H1 (cell line): ENCODE results near the gene ZNF786. TPM values are rescaled to one million over a fixed set of nuclear protein-coding genes. Genes with fewer than 3 reads are reported as not detected.

ENCODE experiments used
- CHD7 ChIP-seq: fragments of 300-600 bp; sonication (generic); IDR thresholded peaks from 2 replicates; pipeline ENCODE4 v1.7.1; 2012; ENCODE audit warnings: low read length, moderate library complexity, mild to moderate bottlenecking, inconsistent platforms; ENCODE audit not compliant: insufficient replicate concordance
- polyA plus RNA-seq, 7 experiments: library from polyadenylated mRNA; depleted of rRNA in 3 of 7; stranded (reverse) in 5 of 7; unstranded in 2 of 7; fragments of >200 nt in 5 of 7; fragments of 200-250 nt in 2 of 7; gene quantifications; 1 replicate in 5 of 7; 2 replicates in 1 of 7; 4 replicates in 1 of 7; pipeline versions ENCODE4 v1.2.1 to v1.2.3, GENCODE V29; 2011 to 2013; ENCODE audit warnings: missing spikeins in 2 of 7, mixed read lengths in 2 of 7
- total RNA-seq: library from RNA; stranded (reverse); fragmentation: NEBNext Ultra II Directional; extraction: Animal tissue kit (Norgen Biotek cat#: 25700); gene quantifications from 2 replicates; pipeline ENCODE4 v1.2.1, GENCODE V29; 2021

Gene ZNF786
- total and polyA plus RNA-seq, 2 of the 8 experiments (the other 6 are each of a cell fraction or from before 2014, with no cell fraction given) = 7.7 to 16.3 TPM

DNA sequence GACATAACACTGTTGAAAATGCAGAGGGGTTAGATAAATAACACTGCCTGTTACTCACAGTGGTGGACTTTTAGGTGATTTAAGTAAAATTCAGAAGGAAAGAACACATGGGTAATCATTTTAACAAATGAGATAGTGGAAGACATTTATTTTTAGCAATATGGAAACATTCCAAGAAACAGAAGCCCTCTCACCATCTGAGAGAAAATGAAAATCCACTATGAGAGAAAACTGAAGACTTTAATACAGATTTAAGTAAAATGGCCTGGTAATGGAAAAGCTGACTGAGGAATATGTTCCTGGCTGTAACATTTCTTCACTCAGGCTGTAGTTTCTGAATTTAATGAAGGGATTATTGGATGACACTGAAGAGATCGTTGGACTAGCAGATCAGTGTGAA lies 12.1 kb upstream of the ZNF786 start (continued):
- no peak for TF ChIP-seq CHD7
